Limb (tissue), 2 donors: ENCODE measurements around the gene SV2C.
"Not testable (repeated sequence)": the region's sequence is repeated elsewhere in the genome, so short reads cannot be mapped to it uniquely, and the experiment has no call there.

ENCODE experiments used
- DNase-seq, 2 donors: peaks; one replicate each; pipeline ENCODE4 v3.0.0-alpha.2; 2016; ENCODE audit errors: extremely low spot score in 2 of 2

The SV2C gene, protein sequence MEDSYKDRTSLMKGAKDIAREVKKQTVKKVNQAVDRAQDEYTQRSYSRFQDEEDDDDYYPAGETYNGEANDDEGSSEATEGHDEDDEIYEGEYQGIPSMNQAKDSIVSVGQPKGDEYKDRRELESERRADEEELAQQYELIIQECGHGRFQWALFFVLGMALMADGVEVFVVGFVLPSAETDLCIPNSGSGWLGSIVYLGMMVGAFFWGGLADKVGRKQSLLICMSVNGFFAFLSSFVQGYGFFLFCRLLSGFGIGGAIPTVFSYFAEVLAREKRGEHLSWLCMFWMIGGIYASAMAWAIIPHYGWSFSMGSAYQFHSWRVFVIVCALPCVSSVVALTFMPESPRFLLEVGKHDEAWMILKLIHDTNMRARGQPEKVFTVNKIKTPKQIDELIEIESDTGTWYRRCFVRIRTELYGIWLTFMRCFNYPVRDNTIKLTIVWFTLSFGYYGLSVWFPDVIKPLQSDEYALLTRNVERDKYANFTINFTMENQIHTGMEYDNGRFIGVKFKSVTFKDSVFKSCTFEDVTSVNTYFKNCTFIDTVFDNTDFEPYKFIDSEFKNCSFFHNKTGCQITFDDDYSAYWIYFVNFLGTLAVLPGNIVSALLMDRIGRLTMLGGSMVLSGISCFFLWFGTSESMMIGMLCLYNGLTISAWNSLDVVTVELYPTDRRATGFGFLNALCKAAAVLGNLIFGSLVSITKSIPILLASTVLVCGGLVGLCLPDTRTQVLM

DNA sequence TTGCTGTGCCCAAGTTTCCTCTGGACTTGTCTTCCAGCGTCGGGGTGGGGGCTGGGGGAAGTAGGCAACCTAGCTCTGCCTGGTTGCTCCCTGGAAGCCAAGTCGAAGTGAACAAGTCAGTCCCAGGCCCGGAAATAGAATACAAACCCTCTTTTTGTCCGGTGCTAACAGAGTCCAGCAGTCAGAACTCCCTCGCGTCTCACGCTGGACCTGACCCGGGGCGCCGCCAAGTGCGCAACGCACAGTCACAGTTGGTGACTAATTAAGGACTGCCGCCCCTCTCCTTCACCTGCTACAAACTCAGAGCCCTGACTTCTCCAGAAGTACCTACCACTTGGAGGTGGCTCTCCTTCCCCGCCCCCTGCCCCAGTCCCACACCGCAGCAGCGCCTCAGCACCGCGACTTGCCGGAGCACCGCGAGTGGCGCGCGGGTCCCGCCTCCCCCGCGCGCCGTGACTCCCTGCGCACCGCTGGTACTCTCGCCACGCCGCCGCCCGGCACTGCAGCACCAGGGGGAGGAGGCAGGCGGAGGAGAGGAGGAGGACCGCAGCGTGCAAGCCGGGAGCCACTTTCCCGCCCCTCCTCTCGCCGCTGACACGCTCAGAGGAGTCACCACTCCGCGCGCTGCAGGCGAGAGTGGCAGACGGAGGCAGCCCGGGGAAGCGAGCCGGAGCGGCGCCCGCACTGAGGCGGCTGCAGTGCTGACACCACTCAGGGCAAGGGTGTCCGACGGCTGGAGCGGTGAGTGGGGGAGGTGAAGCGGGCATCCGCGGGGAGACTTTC, at the start of gene SV2C:
SV2C (plus strand) TSS at position 612 of the 783 bp plus-strand sequence. CDS start 48,368 bp downstream, outside the sequence.
- DNase-seq = peak in 1 of 2 donors; percentile 67

DNA sequence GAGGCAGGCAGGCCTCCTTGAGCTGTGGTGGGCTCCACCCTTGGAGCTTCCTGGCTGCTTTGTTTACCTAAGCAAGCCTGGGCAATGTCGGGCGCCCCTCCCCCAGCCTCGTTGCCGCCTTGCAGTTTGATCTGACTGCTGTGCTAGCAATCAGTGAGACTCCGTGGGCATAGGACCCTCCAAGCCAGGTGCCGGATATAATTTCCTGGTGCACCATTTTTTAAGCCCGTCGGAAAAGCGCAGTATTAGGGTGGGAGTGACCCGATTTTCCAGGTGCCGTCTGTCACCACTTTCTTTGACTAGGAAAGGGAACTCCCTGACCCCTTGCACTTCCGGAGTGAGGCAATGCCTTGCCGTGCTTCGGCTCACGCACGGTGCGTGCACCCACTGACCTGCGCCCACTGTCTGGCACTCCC, 45.4 kb upstream of the SV2C start:
- DNase-seq = not testable (repeated sequence)

DNA sequence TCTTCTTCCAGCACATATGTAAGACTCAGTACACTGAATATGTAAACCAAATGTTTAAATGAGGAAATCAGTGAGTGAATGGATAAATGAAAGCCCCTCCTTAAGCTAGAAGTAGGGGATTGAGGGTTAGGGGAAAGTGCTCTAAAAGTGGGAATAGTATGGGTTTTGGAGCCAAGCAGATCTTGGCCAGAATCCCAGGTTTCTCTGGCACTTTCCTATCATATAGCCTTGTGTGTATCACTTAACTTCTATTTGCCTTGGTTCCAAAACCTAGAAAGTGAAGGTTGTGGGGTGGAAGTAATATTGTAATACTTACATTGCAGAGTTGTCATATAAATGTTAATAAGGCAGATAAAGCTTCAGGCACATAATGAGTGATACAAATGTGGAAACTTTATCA, 45.0 kb upstream of the SV2C start:
- DNase-seq = no peak

DNA sequence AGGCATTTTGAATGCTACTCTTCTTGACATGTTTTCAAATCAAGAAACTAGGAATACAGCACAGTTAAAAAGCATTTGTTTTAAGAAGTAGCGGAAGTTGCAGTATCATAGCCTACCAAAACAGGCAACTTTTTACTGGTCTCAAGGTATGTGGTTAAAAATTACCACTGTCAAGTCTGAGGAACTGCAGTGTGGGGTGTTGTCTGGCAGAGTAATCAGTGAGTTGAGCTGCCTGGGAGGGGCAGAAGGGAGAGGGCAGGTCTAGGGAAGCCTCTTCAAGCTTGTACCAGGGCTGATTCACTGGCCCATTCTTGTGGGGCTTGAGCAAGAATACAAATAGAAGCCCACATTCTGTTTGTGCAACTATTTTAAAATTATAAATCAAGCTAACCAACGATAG, 42.4 kb upstream of the SV2C start:
- DNase-seq = no peak

DNA sequence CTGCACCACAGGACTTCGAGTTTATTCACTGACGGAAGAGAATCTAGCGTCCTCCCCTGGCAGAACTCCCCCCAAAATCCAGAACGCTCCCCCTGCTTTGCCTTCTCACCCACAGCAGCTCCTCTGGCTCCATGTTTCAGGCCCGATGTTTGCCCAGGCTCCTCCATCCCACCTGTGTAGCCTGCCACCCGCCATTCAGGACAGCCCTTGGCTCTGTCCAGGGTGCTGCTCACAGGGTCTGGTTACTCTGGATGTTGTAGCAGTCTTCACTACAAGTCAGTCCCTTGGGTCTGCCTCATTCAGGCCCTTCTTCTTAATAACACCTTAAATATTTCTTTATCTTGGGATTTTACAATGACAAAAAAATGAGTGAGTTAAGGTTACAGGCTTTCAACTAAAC, 41.3 kb upstream of the SV2C start:
- peak in 1 of 2 donors; percentile 48 for DNase-seq

DNA sequence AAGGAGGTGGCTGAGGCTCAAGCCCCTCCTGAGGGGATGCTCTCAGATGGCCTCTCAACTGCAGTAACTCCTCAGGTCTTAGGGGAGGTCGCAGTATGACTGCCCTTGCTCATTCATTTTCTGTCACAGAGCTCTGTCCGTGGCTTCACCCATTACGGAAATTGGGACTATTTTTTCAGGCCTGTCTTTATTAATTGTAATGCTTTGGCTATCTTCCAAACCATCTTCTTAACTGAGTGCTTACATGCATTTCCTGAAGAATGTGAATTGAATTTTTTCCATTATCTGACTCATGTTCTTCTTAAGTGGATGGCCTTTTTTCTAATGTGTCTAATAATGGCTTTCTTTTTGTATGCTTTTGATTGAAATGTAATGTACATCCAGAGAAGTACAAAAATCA, 36.4 kb upstream of the SV2C start:
- no peak for DNase-seq

DNA sequence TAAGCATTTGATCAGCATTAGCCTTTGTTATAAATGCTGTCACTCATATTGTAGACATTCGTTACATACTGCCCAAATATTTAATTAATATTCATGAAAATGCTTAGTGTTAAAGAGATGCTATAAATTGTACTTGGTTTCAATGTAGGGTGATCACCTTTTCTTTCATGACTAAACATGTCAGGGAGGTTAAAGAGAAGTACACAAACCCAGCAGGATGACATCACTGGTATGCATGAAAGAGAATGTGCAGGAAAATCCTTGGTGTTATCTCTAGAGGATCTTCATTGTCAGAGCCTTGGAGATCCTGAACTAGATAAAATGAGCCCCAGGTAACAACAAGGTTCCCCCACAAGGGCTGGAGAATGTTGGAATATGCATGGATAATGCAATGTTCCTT, 33.0 kb upstream of the SV2C start:
- DNase-seq = no peak

DNA sequence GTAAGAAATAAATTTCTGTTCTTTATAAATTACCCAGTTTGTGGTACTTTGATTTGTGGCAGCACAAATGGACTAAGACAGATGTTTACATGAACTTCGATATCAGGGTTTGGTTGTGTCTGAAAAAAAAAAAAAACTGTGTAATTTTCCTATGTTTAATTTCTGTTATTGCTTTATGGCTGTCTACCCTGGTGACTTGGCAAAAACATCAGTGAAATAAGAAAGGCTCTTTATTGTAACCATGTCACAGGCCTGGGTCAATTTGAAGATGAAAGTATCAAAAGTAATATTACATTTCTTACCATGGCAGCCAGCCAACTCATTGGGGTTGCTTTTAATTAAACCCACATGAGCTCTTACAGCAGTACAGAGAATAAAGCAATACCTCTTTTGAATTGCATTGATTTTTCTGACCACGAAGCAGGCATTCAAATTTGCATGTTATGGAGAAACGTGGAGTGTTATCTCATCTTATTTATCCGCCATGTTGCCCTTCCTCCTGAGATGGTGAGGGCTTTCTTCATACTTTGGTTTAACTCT, 20.6 kb upstream of the SV2C start:
- DNase-seq = no peak

DNA sequence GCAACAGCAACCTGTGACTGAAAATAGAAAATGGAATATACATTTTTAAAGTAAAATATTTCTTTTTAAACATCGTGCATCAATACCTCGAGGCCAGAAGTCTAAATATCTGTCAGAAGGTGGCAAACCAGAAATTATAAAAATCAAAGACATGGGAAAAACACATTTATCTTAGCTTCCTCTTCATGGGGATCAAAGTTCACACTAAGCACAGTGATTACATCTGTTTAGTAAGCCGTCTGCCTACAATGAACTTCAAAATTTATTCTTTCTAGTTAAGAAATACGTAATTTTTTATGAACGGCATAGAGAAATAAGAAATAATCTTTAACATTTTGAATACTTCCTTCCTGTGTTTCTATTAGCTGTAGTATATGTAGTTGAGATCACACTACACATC, 17.9 kb upstream of the SV2C start:
- no peak for DNase-seq

DNA sequence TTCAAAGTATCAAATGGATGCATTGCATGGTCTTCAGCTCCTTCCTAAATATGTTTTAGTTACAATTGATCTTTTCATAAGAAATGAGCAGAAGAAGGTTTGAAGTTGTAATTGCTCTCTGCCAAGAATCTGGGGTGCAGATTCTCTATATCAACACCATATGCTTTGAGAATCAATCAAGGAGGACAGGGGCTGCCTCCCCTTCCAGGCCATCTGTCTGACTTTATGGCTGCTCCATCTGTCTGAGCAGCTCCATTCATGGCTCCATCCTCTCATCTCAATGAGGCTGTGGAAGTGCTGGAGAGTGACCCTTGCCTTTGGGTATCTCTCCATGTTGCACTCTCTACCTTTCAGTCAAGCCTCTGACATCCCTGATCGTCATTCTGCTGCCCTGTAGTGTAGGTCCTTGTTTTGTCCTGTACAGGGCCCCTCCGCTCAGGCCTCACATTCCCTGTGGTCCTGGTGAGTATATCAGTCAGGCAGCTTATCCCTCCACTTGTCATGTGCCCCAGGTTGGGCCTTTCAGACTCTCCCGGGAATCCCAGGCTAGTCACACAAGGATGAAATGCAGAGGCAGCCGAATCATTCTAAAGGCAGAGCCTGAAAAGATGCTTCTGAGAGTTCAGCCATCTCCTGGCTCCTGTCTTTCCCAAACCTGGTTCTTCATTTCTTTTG, 14.0 kb upstream of the SV2C start:
- DNase-seq = no peak

DNA sequence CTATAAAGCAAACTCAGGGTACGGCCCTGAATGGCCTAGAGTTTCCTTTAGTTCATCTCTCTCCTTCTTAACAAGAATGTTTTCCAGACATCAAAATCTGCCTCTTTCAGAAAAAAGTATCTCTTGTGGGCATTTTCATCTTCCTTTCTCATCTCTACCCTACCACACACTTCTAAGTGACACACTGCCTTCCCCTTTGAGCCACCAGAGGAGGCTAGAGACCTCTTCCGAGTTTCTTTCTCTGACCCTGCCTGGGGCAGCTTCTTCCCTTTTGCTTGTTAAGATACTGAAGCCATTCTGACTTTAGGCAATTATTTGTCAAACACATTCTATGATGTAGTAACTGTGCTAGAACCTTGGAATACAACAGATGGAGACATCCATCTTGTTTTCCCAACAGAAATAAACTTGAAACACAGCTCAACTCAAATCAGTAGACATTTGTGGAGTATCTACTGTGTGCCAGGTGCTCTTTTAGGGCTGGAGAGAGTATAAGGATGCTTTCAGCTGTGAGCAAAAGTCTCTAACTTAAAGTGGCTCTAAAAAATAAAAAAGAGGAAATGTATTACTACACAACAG, 8.6 kb upstream of the SV2C start:
- no peak for DNase-seq

DNA sequence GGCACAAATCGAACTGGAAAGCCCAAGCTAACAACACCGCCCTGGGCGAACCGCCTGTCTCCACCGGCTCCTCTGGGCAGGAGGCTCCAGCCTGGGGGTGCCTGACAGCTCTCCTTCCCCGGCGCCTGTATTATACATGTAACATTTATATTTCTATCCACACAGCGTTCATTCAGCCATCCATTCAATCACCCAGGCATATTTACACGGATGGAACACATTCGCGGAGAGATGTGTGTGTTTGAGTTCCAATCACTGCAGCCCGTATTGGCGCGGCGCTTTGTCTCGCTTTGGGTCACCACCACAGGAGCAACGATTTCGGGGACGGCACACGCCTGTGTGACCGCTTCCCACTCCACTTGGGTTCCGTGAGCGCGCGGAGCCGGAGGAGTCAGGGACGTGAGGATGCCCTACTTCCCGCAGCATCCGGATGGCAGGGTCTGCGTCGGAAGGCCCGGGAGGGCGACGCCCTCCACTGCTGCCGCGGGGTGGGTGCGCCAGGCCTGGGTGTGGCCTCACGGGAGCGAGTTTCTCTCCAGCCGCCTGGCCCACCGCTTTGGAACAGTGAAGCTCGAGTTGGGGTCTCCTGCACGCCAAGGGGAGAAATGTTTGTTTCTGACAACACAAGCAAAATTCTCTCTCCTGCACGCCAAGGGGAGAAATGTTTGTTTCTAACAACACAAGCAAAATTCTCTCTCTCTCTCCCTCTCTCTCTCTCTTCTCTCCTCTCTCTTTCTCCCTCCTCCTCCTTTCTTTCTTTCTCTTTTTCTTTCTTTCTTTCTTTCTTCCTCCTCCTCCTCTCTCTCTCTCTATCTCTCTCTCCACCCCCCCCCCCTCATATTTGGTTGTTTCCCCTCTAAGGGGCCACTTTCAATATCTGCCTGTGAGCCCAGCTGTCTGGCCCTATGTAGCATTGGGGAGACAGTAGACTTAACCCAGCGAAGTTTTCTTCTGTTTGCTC, 1.1 kb upstream of the SV2C start:
- DNase-seq = peak in 1 of 2 donors; percentile 42

DNA sequence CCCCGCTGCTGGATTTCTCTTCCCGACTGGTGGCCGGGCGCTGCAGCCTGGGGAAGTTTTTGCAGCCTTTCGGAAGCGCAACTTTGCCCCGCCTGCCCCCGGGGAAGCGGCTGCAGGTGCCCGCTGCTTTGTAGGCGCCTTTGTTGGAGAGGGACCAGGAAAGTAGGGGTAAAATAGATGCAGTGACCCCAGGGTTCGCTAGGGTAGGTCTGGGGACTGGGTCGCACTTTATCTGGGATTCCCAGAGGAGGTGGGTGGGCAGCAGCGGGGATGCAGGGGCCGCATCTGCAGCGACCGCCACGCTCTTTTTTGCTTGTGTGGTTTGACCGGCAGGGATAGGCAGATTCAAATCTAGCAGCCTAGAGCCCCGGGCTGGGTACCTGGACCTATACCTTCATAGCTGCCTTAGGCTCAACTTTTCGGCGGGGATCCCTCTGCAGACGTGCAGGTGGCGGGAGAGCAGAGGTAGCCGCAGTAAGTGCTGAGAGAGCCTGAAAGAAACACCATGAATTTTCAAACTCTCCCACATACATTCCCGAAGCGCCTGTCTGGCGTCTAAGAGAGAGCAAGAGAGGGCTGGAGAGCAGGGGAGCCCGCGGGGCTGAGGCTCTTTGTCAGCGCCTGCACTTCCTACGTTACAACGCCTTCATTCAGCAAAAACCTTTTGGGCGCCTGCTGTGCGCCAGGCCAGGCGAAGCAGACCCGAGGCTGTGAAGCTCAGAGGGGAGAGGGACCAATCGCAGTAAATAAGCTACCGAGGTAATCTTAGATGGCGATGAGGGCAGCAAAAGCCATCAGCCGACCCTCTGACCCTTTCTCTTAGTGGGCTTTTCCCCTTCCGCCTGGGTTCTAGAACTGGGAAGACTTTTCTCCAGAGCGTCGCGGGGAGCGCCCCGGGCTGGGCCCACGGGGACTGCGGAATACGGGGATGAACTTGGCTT, 642 bp downstream of the SV2C start:
- peak in 1 of 2 donors; percentile 56 for DNase-seq

DNA sequence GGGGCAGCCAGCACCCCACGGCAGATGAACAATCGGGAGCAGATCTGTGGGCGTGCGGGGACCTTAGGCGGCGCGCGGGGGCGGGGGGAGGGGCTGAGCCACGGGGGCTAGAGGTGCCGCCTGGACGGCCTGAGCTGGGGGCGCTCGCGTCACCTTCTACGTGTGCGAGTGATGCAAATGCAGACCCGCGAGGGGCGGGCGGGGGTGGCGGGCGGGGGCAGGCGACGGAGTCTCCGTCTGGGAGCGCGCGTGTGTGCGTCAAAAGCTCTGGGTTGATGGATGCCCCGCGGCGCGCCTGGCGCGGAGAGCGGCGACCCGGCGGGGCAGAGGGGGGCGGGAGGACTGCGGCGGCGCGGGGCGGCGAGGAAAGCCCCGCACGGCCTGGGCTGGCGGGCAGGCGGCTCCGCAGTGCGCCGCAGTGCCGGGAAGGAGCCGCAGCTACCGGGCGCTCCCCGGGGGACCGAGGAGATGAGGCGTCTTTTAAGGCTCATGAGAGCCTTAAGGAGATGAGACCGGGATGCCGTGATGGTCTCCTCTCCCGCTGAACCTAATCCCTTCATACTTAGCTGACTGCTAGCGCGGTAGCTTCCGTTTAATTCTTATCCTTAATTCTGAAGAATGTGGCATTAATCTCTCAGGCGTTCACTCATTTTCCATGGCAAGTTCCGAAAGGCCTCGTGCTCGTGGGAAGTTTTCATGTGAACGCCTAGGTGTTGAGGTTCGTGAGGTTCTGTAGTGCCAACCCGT, 1.5 kb downstream of the SV2C start:
- peak in 1 of 2 donors; percentile 73 for DNase-seq

DNA sequence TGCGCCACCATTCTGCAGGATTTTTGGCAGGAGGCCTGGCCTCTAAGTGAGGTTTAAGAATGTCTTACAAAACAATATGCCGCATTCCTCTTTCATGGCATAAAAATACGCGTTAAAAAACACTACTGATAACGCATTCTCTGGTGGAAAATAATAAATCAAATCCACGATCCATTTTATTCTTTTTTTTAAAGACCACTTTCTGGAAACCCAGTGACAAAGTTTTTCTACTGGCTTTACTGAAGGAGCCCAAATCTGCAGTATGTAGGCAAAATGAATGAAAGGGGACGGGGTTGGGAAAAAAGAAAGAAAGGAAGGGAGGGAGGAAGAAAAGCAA, 2.0 kb downstream of the SV2C start:
- DNase-seq = no peak

DNA sequence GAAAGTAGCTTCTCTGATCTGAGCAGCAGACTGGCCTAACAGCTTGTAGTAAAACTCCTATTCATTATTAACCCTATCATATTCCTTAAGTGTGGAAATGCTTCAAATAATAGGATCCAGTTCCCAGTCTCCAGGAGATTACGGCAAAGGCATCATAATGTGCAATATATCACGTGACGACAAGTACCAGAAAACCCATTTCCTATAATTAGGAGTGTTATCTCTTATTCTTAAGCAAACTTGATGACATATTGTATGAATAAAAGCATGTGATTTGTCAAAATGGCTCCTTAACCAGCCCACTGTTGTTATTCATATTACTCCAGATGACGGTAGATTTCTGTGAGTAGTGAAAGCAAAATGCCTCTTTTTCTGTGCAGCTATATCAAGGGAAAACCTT, 2.9 kb downstream of the SV2C start:
- DNase-seq = no peak

DNA sequence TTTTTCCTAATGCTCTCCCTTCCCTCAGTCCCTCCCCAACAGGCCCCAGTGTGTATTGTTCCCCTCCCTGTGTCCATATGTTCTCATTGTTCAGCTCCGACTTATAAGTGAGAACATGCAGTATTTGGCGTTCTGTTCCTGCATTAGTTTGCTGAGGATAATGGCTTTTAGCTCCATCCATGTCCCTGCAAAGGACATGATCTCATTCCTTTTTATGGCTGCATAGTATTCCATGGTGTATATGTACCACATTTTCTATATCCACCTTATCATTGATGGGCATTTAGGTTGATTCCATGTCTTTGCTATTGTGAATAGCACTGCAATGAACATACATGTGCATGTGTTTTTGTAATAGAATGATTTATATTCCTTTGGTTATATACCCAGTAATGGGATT, 6.0 kb downstream of the SV2C start:
- not testable (repeated sequence) for DNase-seq

DNA sequence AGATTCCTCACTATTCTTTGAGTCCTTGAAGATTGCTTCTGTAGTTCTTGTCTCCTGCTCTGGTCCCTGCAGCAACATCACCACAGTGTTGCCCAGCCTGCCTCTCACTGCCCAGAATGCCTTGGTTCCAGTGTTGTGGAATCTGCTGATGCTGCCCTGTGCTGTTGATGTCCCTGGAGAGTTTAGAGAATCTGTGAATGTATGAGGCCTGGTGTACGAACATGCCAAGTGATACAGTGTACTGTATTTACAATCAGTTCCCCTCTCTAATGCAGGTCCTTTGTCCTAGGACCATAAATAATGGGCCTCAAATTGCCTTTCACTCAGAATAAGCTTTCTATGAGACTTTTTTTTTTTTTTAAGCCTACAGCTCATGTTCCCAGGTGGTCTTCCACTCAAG, 8.2 kb downstream of the SV2C start:
- no peak for DNase-seq
